ENCODE measurements around the gene RTP3.
"Not testable (repeated sequence)": the region's sequence is repeated elsewhere in the genome, so short reads cannot be mapped to it uniquely, and the experiment has no call there.

RTP3 gene

DNA sequence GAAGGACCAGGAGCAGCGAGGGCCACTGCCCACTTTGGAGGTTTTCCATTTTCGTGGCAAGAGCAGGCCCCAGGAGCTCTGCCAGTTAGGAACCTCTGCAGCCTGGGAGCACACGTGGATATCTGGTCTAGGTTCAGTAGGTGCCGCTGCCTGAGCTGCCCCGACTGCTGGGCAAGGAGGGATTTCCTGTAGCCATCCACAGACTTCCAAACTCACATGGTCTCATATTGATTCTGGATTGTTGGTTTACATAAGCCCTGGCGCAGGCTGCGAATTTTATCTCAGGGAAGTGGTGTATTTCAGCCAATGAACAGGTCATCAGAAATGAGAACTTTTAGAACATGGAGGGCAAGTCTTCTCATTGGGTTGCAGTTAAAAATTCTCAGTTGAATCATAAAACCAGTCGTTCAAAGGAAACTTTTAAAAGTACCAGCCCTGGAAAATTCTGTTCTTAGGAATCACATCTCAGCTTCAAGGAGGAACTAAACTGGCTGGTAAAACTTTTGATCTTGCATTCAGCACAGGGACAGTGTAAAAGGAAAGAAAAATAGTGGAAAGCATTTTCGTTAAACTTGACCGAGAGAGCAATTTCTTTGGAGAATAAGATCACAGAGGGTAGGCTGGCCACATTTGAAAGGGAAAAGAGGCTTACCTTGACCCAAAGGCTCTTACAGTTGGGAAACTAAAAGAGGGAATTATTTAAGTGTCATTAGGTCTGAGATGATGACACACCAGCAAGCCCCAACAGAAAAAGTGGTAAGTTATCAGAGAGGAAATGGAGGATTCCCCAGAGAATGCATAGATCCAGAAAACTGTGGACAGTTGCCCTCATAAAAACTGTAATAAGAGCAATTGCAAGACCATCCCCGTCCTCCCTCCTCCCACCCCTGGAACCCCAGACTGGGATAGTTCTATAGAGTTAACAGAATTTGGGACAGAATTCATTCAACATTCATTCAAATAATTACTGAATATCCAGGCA, 6.4 kb upstream of the RTP3 start:
- no peak for DNase-seq (ENCODE audit: low spot score)

- no peak for DNase-seq (ENCODE audit: low spot score)
Observed at GRCh38 chr3:46492890-46493547, 4.8 kb upstream of the RTP3 start.

GRCh38 chr3:46494491-46494890, 3.3 kb upstream of the RTP3 start:
- DNase-seq (ENCODE audit: low spot score): not testable (repeated sequence)

DNA sequence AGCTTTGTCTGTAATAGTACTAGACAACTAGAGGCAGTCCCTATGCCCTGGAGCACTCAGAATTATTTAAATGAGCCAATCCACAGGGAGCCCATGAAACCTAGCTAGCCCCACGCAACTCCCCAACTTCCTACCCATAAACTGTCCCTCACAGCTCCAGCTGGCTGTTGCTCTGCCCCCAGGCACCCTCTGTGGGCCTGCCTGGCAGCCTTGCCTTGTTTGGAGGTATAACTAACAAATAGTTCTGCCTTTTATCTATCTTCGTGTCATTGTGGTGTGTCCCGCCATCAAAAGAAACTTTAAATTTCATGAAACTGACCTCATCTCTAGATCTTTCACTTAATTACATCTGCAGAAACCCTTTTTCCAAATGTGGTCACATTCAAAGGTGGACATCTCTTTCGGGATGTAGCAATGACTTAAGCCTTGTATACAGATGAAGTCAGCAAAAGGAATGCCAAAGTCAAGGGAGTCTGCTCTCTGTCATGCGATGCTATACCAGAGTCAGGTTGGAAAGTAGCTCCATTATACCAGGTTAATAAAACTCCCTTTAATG, 1.8 kb upstream of the RTP3 start:
- no peak for DNase-seq (ENCODE audit: low spot score)

- no peak for DNase-seq (ENCODE audit: low spot score)
Observed at GRCh38 chr3:46496746-46497555, 825 bp upstream of the RTP3 start.

DNA sequence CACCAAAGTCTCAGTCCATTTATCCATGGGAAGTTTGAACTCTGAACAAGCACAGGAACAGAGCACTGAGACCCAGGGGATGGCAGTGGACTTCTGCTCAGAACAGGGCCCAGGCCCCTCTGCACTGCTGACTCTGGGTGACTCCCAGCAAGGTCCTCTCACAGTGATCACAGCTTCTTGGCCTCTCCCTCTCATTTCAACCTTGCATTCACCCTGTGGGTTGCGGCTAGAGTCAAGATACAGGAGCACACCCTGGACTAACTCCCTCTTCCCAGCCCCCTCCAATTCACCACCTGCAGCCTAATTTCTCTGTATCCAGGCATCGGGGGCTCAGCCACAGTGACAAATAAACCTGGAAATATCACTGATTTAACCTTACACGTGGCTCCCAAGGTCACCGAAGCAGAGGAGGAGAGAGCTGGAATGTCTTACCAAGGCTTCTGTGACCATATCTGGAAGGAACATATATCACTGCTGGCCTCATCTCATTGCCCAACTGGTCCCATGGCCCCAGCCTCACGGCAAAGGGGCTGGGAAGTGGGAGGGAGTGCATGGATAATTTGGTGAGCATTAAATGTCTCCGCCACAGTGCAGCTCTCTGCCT, 1.2 kb downstream of the RTP3 start:
- DNase-seq (ENCODE audit: low spot score): no peak

- DNase-seq (ENCODE audit: low spot score): no peak
Observed at GRCh38 chr3:46500656-46501635, 3.2 kb downstream of the RTP3 start.

DNA sequence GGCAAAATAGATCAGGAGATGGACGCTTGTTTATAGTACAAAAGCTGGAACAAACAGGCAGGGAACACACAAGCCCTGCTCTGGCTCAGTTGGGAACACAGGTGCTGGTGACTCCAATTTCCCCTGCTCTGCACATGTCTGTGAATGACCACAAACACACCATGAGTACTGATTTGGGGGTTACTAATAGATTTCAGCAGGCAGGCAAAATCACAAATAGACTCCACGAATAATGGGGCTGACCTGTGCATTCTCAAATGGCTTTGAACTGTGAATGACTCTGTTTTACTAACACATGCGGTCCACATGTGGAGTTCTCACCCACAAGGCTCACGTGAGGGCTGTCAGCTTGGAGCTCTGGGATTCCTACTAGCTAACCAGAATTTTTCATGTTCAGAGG, 3.9 kb downstream of the RTP3 start:
- no peak for DNase-seq (ENCODE audit: low spot score)

GRCh38 chr3:46503200-46503874, 5.6 kb downstream of the RTP3 start:
- no peak for DNase-seq (ENCODE audit: low spot score)

DNA sequence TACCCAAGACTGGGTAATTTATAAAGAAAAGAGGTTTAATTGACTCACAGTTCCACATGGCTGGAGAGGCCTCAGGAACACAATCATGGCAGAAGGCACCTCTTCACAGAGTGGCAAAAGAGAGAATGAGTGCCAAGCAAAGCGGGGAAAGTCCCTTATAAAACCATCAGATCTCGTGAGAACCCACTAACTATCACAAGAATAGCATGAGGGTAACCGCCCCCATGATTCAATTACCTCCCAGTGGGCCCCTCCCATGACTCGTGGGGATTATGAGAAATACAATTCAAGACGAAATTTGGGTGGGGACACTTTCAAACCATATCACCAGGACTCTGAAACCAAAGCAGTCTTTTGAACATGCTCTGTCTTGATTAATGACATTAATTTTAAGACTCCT, 7.0 kb downstream of the RTP3 start:
- no peak for DNase-seq (ENCODE audit: low spot score)

DNA sequence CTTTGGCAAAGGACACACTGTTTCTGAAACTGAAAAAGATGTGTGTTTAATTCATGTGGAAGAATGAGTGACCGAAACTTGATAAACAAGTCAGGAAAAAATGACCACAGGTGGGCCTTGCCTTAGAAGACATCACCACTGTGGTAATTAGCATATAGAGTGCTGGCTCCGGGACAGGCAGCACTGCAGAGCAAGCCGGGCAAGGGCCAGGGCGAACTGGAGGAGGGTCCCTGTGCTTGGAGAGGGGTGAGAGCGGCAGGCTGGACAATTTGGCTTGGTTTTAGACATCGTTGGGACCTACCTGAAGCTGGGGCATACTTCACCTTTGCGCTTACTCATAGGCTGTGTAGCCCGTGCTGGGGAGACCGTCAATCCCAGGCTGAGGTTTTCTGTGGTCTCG, 8.2 kb downstream of the RTP3 start:
- DNase-seq (ENCODE audit: low spot score): no peak

- no peak for DNase-seq (ENCODE audit: low spot score)
Observed at GRCh38 chr3:46506526-46506925, 8.8 kb downstream of the RTP3 start.

- no peak for DNase-seq (ENCODE audit: low spot score)
Observed at GRCh38 chr3:46508850-46509591, 11.2 kb downstream of the RTP3 start.

DNA sequence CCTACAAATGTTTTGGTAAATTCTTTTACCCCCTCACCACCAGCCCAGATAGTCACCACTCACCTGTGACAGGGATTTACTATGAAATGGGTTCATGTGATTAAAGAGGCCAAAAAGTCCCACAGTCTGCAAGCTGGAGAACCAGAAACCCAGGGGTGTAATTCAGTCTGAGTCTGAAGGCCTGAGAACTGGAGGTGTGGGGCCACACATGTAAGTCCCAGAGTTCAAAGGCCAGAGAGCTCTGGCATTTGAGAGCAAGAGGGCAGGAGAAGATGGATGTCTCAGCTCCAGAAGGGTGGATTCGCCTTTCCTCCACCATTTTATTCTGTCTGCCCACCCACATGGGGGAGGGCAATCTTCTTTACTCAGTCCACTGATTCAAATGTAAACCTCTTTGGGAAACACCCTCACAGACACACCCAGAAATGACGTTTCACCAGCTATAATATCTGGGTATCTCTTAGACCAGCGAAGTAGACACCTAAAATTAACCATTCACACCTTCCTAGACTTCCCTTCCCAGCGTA, 11.9 kb downstream of the RTP3 start:
- DNase-seq (ENCODE audit: low spot score): no peak

GRCh38 chr3:46512191-46512749, 14.5 kb downstream of the RTP3 start:
- DNase-seq (ENCODE audit: low spot score): no peak

DNA sequence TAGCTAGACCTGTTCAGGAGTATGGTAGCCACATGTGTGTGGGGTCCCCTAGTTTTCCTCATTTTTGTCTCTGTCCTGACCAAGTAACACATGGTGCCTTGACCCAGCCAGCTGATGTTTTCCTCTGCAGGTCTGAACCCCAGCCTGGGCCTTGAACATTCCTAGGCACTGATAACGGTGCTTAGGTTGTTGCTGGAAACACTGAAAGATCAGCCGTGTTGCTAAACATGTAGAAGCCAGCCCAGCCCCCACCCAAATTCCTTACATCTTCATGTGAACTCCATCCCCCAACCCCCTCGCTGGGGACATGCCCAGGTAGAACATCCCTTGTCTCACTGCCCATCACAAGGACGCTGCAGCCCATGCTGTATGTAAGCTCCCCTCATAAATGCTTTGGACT, 18.7 kb downstream of the RTP3 start:
- DNase-seq (ENCODE audit: low spot score): no peak

GRCh38 chr3:46517016-46517783, 19.4 kb downstream of the RTP3 start:
- DNase-seq (ENCODE audit: low spot score): peak; percentile 56

GRCh38 chr3:46517784-46518181, 20.0 kb downstream of the RTP3 start:
- no peak for DNase-seq (ENCODE audit: low spot score)

All from RKO (cell line).